Ovary (tissue), 9 donors: Measurements from ENCODE around the gene UBE2QL1. TPM values are rescaled to one million over a fixed set of nuclear protein-coding genes. Genes with fewer than 3 reads are reported as not detected.

ENCODE experiments used
- DNase-seq, 5 donors: peaks; one replicate each; pipeline ENCODE4 v3.0.0-alpha.2; 2019 to 2020
- H3K27ac ChIP-seq, 2 donors: fragments of 200-600 bp; one replicate each; pipeline versions ENCODE4 v1.5.1 to v1.8.0; 2019 to 2022
- H3K27me3 ChIP-seq: fragments of 200-600 bp; one replicate; pipeline ENCODE4 v1.8.0; 2022
- H3K36me3 ChIP-seq: fragments of 200-600 bp; sonication (generic); one replicate; pipeline ENCODE4 v1.5.1; 2019
- H3K4me1 ChIP-seq: one replicate; pipeline ENCODE4 v1.8.1; 2013; ENCODE audit warnings: mild to moderate bottlenecking, moderate library complexity; ENCODE audit not compliant: insufficient read depth
- H3K4me3 ChIP-seq: fragments of 200-600 bp; sonication (generic); one replicate; pipeline ENCODE4 v1.5.1; 2017
- H3K9me3 ChIP-seq, 2 donors: fragments of 200-600 bp in 1 of 2; sonication (generic) in 1 of 2; one replicate each; pipeline versions ENCODE4 v1.5.1 to v1.8.1; 2013 to 2019; ENCODE audit warnings: mild to moderate bottlenecking in 1 of 2, moderate library complexity in 1 of 2
- EP300 ChIP-seq: sonication (generic); formaldehyde crosslinking; IDR thresholded peaks from one replicate; pipeline ENCODE4 v1.6.1; 2017; ENCODE audit warnings: antibody characterized with exemption
- POLR2A ChIP-seq: fragments of 450-650 bp; IDR thresholded peaks from one replicate; pipeline ENCODE4 v1.6.1; 2017; ENCODE audit warnings: antibody characterized with exemption, mild to moderate bottlenecking, moderate library complexity
- WGBS, 3 donors: extraction: QIAGEN DNeasy Blood & Tissue Kit in 1 of 3; methylation state at CpG; one replicate each; pipeline versions ENCODE4 v1.1.5 to v1.1.7; 2013 to 2017; 5-methylcytosine and 5-hydroxymethylcytosine counted together
- intact Hi-C, 4 donors: fragments of 100-400 bp; cut with DNase I; formaldehyde crosslinking; loops; one replicate each; pipeline versions ENCODE4 v1.11.0 to v1.15.1; 2022 to 2023
- polyA plus RNA-seq, 2 donors: library from polyadenylated mRNA; stranded (reverse); fragments of 200-250 nt in 1 of 2; fragments of 350-450 nt in 1 of 2; fragmentation: Illumina TruSeq in 1 of 2; extraction: RNeasy Lipid Tissue Mini Kit (QIAGEN cat#74804) in 1 of 2; gene quantifications; one replicate each; pipeline ENCODE4 v1.2.3, GENCODE V29; 2013 to 2014
- total RNA-seq, 7 donors: library from RNA; depleted of rRNA in 2 of 7; stranded (reverse); fragments of >200 nt in 2 of 7; fragmentation: NEBNext Ultra II Directional in 3 of 7; extraction: Animal tissue kit (Norgen Biotek cat#: 25700) in 3 of 7; gene quantifications; one replicate each; pipeline versions ENCODE4 v1.1.0 to v1.2.4, GENCODE V29; 2016 to 2023
- TF ChIP-seq, protein P1 (sequence below), 3 donors: fragments of 450-650 bp in 2 of 3; fragments of 200-600 bp in 1 of 3; IDR thresholded peaks; one replicate each; pipeline versions ENCODE4 v1.5.1 to v1.8.0; 2016 to 2022; ENCODE audit warnings: antibody characterized with exemption in 3 of 3, mild to moderate bottlenecking in 1 of 3
- donor health status: DM: no; HTN: no; CAD: no; lungs with moderate emphysema.
- donor health status: DM: no; HTN: no; CAD: no.
- donor health status: Bipolar disorder and iron deficiency.
- donor health status: DM: yes; HTN: yes; CAD: no.
- donor health status: DM: no; HTN: no; CAD: no.
- donor health status: DM: yes; HTN: yes; CAD: no.

The UBE2QL1 gene
- total and polyA plus RNA-seq, 9 donors, result 0.30 to 6.4 (median 1.3) TPM

DNA sequence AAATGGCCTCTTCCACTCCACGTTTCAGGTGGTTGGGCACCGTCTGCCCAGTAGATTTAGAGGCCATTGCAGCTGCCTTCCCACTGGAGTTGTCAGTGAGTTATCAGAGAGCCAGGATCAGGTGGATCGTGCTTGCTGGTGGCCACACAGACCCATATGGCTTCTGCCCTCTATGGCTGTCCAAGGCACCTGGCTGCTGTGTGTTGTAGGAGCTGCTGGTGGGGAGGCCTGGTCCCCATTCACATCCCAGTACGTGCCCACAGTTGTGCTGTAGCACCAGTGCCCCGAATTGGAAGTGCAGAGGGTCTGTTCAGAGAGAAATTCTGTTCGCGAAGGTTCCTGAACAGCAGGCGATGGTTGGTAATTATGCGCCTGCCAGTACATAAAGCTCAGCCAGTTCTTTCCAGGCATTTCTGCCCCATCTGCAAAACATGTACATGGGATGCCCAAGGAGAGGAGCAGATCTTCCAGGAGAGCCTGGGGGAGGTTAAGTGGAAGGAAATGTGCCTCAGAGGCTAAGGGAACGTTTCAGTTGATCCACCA is 41.1 kb downstream of the UBE2QL1 start:
- no peak for DNase-seq
- H3K36me3 ChIP-seq, result no peaks in the 10 kb centered on the region
- H3K4me1 ChIP-seq, result no peaks in the 10 kb centered on the region
- intact Hi-C loops, result no loop called here
- TF ChIP-seq, protein P1, sequence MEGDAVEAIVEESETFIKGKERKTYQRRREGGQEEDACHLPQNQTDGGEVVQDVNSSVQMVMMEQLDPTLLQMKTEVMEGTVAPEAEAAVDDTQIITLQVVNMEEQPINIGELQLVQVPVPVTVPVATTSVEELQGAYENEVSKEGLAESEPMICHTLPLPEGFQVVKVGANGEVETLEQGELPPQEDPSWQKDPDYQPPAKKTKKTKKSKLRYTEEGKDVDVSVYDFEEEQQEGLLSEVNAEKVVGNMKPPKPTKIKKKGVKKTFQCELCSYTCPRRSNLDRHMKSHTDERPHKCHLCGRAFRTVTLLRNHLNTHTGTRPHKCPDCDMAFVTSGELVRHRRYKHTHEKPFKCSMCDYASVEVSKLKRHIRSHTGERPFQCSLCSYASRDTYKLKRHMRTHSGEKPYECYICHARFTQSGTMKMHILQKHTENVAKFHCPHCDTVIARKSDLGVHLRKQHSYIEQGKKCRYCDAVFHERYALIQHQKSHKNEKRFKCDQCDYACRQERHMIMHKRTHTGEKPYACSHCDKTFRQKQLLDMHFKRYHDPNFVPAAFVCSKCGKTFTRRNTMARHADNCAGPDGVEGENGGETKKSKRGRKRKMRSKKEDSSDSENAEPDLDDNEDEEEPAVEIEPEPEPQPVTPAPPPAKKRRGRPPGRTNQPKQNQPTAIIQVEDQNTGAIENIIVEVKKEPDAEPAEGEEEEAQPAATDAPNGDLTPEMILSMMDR (IDR thresholded peaks at IDR 0.05), result no peak
- no peak for TF ChIP-seq POLR2A
- no peak for TF ChIP-seq EP300
- no peaks in the 10 kb centered on the region for H3K27me3 ChIP-seq
- no peaks in the 10 kb centered on the region for H3K9me3 ChIP-seq
- 89 to 92% (median 90%) methylated on average over 10 of the region's 10 CpGs for WGBS, 3 donors
- H3K27ac ChIP-seq, result no peak overlapping the region
- H3K4me3 ChIP-seq, result no peak overlapping the region

DNA sequence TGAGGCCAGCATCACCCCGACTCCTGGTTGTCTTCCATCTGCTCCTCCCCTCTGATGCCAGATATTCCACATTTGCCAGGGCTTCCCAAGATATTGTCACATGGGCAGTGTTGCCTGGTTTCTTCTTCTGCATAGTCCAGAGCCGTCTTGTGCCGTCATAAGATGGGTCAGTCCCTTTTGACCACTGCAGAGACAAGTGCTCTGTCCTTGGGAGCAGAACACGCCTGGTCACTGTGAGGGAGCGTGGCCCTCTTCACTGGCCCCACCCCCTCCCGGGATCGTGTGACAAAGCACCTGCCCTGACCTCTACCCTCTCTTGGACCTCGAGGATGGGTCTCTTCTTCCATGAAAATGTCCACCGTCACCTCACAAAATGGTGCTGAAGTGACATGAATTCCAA is 41.6 kb downstream of the UBE2QL1 start:
- no peak for DNase-seq
- no peaks in the 10 kb centered on the region for H3K9me3 ChIP-seq
- intact Hi-C loops, result no loop called here
- no peaks in the 10 kb centered on the region for H3K27me3 ChIP-seq
- no peaks in the 10 kb centered on the region for H3K36me3 ChIP-seq
- no peaks in the 10 kb centered on the region for H3K4me1 ChIP-seq
- no peak overlapping the region for H3K4me3 ChIP-seq
- H3K27ac ChIP-seq, result no peak overlapping the region
- WGBS, 3 donors, result 76 to 87% (median 86%) methylated on average over 9 of the region's 9 CpGs
- TF ChIP-seq EP300 (no peak), POLR2A (no peak)
- TF ChIP-seq, protein P1 (IDR thresholded peaks at IDR 0.05), result no peak

DNA sequence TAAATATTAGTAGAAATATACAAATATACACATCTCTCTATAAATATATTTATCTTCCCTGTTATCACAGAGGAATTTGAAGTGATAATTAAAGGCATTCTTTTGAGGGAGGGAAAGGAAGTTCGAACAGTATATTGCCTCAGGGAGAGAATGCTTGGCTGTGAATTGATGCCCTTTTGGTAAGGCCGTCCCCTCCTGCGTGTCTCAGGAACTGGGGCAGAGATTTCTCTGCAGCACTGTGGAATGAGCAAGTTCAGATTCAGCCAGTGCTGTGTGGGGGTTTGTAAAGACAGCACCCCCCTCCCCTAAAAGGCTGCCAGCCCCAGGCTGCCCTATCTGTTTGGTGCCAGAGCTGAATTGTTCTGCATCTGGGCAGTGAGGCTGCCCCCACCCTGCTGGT is 42.0 kb downstream of the UBE2QL1 start:
- no peaks in the 10 kb centered on the region for H3K27me3 ChIP-seq
- DNase-seq, result no peak
- TF ChIP-seq POLR2A (no peak), EP300 (no peak)
- TF ChIP-seq, protein P1 (IDR thresholded peaks at IDR 0.05), result no peak
- H3K4me1 ChIP-seq, result peaks cover 3% of the 10 kb centered on the region
- no peak overlapping the region for H3K4me3 ChIP-seq
- intact Hi-C loops, result no loop called here
- no peak overlapping the region for H3K27ac ChIP-seq
- H3K9me3 ChIP-seq, result no peaks in the 10 kb centered on the region
- H3K36me3 ChIP-seq, result no peaks in the 10 kb centered on the region
- WGBS, 3 donors, result 47 to 60% (median 56%) methylated on average over 3 of the region's 3 CpGs

DNA sequence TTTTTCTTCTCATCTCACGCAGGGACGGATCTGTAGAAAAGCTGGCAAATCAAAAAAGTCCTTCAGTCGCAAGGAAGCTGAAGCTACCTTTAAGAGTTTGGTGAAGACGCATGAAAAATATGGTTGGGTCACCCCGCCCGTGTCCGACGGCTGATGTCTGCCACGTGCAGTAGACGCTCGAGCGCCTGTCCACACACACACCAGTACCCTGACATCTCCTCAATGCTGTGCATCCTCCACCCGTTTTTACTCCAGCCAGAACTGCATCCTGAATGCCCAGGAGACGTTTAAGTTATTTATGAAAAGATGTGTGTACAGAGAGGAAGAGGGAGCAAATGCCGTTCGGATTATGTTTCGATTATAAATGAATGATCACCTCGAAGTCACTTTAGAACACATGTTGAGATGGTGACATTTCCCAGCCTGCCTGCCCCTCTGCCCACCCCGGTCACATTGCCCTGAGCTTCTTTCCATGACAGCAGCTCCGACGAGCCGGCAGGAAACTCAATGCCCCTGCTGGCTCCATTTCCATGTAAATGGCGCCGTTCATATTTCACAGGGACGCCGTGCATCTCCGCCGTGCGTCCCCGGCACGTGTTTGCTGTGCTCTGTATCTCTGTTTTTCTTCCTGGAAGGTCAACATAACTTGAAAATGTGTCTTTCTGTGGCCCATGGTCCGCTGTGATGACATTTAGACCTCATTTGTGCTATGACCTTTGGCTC is 42.7 kb downstream of the UBE2QL1 start:
- intact Hi-C loops, result no loop called here
- H3K27me3 ChIP-seq, result no peaks in the 10 kb centered on the region
- 85 to 88% (median 88%) methylated on average over 32 of the region's 32 CpGs for WGBS, 3 donors
- peaks cover 4% of the 10 kb centered on the region for H3K4me1 ChIP-seq
- no peak overlapping the region for H3K27ac ChIP-seq
- no peak overlapping the region for H3K4me3 ChIP-seq
- no peak for DNase-seq
- no peaks in the 10 kb centered on the region for H3K36me3 ChIP-seq
- no peaks in the 10 kb centered on the region for H3K9me3 ChIP-seq
- TF ChIP-seq, protein P1 (IDR thresholded peaks at IDR 0.05), result no peak
- TF ChIP-seq EP300 (no peak), POLR2A (no peak)
